ENCODE measurements around the gene ADAP1.

DNA sequence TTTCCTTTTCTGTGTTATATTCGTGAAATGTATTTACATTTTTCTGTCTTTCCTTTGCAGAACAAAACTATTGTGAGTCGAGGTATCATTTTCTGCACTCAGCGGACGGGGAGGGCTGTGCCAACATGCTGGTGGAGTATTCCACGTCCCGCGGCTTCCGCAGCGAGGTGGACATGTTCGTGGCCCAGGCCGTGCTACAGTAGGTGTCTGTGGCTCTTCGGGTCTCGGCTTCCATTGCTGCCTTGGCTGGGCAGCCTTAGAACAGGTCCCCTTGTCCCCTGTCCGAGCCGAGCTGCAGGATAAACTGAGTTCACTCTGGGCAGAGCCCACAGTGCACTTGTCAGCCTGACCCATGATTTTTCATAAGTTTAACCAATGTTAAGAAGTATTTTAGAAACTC is 63.6 kb downstream of the ADAP1 start:
- TF ChIP-seq, protein P1, sequence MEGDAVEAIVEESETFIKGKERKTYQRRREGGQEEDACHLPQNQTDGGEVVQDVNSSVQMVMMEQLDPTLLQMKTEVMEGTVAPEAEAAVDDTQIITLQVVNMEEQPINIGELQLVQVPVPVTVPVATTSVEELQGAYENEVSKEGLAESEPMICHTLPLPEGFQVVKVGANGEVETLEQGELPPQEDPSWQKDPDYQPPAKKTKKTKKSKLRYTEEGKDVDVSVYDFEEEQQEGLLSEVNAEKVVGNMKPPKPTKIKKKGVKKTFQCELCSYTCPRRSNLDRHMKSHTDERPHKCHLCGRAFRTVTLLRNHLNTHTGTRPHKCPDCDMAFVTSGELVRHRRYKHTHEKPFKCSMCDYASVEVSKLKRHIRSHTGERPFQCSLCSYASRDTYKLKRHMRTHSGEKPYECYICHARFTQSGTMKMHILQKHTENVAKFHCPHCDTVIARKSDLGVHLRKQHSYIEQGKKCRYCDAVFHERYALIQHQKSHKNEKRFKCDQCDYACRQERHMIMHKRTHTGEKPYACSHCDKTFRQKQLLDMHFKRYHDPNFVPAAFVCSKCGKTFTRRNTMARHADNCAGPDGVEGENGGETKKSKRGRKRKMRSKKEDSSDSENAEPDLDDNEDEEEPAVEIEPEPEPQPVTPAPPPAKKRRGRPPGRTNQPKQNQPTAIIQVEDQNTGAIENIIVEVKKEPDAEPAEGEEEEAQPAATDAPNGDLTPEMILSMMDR (conservative IDR thresholded peaks at IDR 0.05; ENCODE audit: low read depth, low read length), result no peak
- no peak for TF ChIP-seq EZH2phosphoT487 (IDR thresholded peaks at IDR 0.05; ENCODE audit: borderline replicate concordance, low read length)
- TF ChIP-seq EZH2 (IDR thresholded peaks at IDR 0.05; ENCODE audit: low read length, unreplicated experiment), result no peak

Data from PC-3 (cell line).